GM19025 (cell line): ENCODE data around the gene ANKRD13D.

Experiments used
- ATAC-seq: cut with Tn5 transposase; IDR thresholded peaks from one replicate; pipeline ENCODE4 v1.9.1; 2021; ENCODE audit warnings: mild to moderate bottlenecking, low read depth, moderate library complexity; ENCODE audit not compliant: unreplicated experiment

ANKRD13D gene

DNA sequence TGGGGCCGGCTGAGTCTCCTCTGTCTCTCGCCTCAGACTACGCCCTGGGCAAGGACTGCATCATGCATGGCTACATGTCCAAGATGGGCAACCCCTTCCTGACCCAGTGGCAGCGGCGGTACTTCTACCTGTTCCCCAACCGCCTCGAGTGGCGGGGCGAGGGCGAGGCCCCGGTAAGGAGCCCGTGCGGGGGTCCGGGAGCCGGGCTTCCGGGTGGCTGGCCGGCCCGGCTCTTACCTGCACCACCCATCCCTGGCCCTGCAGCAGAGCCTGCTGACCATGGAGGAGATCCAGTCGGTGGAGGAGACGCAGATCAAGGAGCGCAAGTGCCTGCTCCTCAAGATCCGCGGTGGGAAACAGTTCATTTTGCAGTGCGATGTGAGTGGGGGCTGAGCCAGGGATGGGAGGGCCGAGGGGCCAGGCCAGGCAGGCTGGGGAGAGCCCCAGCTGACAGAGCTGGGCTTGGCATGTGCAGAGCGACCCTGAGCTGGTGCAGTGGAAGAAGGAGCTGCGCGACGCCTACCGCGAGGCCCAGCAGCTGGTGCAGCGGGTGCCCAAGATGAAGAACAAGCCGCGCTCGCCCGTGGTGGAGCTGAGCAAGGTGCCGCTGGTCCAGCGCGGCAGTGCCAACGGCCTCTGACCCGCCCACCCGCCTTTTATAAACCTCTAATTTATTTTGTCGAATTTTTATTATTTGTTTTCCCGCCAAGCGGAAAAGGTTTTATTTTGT, 4.1 kb upstream of the ANKRD13D start:
- ATAC-seq: no peak

- ATAC-seq: no peak
Measured at GRCh38 chr11:67285541-67286498, 3.3 kb upstream of the ANKRD13D start.

- no peak for ATAC-seq
Measured at GRCh38 chr11:67286621-67287333, 2.3 kb upstream of the ANKRD13D start.

- ATAC-seq: no peak
Measured at GRCh38 chr11:67287355-67288197, 1.5 kb upstream of the ANKRD13D start.

- no peak for ATAC-seq
Measured at GRCh38 chr11:67288198-67288451, 978 bp upstream of the ANKRD13D start.

DNA sequence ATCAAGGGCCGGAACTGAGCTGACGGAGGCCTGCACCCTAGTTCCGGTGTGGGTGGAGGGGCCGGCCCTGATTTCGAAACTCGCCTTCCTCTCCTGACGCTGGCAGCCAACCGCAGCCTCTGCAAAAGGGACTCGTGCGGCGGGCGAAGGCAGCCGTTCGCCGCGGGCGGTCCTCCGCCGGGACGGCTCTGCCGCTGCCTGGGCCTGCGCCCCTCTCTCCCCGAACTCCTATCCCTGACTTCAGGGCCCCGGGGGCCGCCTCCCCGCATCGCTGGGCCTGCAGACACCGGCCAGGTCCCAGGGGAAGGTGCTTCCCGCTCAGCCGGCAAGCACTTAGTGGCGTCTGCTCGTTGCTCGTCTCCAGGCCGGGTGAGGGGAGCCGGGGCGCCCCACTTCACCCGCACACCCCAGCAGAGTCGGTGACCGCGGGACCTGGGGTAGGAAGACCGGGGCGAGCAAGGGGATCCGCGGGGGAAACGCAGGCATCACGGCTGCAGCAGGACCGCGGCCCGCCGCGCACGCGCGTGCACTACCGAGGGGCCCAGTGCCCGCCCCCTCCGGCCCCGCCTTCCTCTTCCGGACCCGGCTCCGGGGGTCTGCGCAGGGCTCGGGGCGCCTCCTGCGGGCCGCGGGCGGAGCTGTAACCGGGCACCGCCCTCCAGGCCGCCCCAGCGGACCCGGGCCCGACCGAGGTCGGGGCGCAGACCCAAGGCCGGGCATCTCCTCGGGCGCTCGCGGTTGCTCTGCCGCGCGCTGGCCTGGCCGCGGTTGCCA, 464 bp upstream of the ANKRD13D start:
- ATAC-seq: peak; percentile 68

DNA sequence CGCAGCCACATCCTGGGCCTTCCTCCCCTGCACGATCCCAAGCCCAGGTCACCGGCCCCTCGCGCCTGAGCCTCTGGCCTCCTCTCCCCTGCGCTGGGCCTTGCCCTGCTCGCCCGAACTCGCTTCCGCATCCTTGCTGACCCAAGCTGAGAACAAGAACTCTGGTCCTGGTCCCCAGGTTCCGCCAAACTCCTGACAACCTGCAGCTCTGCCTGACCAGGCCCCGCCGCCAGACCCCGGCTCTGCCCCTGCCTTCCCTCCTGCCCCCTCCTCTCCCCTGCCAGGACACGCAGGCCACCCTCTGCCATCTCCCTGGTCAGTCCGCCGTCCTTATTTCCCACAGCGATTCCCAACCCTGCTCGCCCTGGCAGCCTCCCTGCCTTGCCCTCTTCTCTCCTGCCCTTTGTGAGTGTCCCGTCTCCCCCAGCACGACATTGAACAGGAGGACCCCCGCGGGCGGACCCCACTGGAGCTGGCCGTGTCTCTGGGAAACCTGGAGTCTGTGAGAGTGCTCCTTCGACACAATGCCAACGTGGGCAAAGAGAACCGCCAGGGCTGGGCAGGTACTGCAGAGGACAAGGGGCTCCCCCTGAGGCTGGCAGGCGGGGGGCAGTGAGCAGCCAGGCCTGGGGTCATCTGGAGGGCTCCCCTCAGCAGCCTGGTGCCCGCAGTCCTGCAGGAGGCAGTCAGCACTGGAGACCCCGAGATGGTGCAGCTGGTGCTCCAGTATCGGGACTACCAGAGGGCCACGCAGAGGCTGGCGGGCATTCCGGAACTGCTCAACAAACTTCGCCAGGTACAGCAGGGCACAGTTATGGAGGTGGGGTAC, 762 bp downstream of the ANKRD13D start:
- no peak for ATAC-seq

GRCh38 chr11:67290801-67291200, 1.7 kb downstream of the ANKRD13D start:
- no peak for ATAC-seq

GRCh38 chr11:67291481-67292381, 2.6 kb downstream of the ANKRD13D start:
- no peak for ATAC-seq

DNA sequence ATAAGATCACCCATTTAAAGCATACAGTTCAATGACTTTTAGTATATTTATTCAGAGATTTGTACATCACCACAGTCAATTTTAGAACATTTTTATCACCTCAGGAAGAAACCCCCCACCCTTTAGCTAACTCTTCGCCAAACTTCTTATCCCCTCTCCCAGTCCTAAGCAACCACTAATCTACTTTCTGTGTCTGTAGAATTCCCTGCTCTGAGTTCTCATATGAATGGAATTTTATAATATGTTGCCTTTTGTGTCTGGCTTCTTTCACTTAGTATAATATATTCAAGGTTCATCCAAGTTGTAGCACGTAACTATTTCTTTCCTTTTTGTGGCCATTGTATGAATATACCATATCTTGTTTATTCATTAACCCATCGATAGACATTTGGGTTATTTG, 3.6 kb downstream of the ANKRD13D start:
- ATAC-seq: no peak

- no peak for ATAC-seq
Measured at GRCh38 chr11:67293090-67293489, 4.0 kb downstream of the ANKRD13D start.

GRCh38 chr11:67295846-67296245, 6.7 kb downstream of the ANKRD13D start:
- ATAC-seq: no peak

DNA sequence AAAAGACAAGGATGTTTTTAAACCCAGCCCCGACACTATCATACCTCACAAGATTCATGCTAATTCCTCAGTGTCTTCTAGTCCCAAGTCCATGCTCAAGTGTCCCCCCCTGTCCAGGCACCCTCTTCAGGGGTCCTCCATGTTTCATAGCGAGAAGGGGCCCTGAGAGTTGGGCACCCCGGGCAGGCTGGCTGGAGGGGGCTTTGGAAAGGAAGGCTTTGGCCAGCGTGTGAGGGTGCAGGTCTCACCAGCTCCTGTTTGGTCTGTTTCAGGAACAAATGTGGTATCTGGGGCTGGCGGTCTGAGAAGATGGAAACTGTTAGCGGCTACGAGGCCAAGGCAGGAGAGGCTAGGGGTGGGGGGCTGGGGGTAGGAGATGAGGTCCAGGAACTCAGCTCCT, 9.7 kb downstream of the ANKRD13D start:
- ATAC-seq: no peak

- no peak for ATAC-seq
Measured at GRCh38 chr11:67299471-67300191, 10.5 kb downstream of the ANKRD13D start.

GRCh38 chr11:67300256-67300755, 11.2 kb downstream of the ANKRD13D start:
- ATAC-seq: no peak

GRCh38 chr11:67300756-67301312, 11.7 kb downstream of the ANKRD13D start:
- ATAC-seq: no peak
